Small intestine (tissue), 7 donors: ENCODE results near the gene DTD1. TPM values are rescaled to one million over a fixed set of nuclear protein-coding genes. Genes with fewer than 3 reads are reported as not detected.
A peak's percentile ranks its signal among the peaks of the same experiment; 100 is the strongest.

Experiments used
- DNase-seq, 2 donors: peaks; one replicate each; pipeline versions ENCODE4 v3.0.0 to v3.0.0-alpha.2; 2013
- FAIRE-seq: peaks from 2 replicates; lab custom pipeline; 2012; peaks lifted over from hg19 to GRCh38; lab: Jason Lieb, UNC
- H3K27ac ChIP-seq, 3 donors: one replicate each; pipeline ENCODE4 v1.5.1; 2013; ENCODE audit warnings: low read length in 2 of 3, mild to moderate bottlenecking in 2 of 3, control low read depth in 1 of 3, inconsistent platforms in 1 of 3, low read depth in 1 of 3, moderate library complexity in 1 of 3
- H3K27me3 ChIP-seq, 3 donors: one replicate each; pipeline ENCODE4 v1.6.1; 2013; ENCODE audit warnings: low read length in 3 of 3, inconsistent platforms in 1 of 3; ENCODE audit not compliant: control insufficient read depth in 3 of 3, insufficient read depth in 3 of 3
- H3K36me3 ChIP-seq, 3 donors: one replicate each; pipeline ENCODE4 v1.6.1; 2013; ENCODE audit warnings: low read length in 3 of 3, inconsistent platforms in 1 of 3, low read depth in 1 of 3, mild to moderate bottlenecking in 1 of 3, moderate library complexity in 1 of 3; ENCODE audit not compliant: control insufficient read depth in 3 of 3, insufficient read depth in 2 of 3
- H3K4me1 ChIP-seq, 3 donors: one replicate each; pipeline ENCODE4 v1.6.1; 2013; ENCODE audit warnings: low read length in 2 of 3, inconsistent platforms in 1 of 3, low read depth in 1 of 3, mild to moderate bottlenecking in 1 of 3, moderate library complexity in 1 of 3; ENCODE audit not compliant: control insufficient read depth in 3 of 3, insufficient read depth in 2 of 3
- H3K4me3 ChIP-seq, 3 donors: one replicate each; pipeline ENCODE4 v1.5.1; 2013; ENCODE audit warnings: low read length in 3 of 3, control low read depth in 1 of 3, inconsistent platforms in 1 of 3, low read depth in 1 of 3, mild to moderate bottlenecking in 1 of 3, moderate library complexity in 1 of 3
- H3K9me3 ChIP-seq, 2 donors: one replicate each; pipeline ENCODE4 v1.6.1; 2013; ENCODE audit warnings: low read depth in 1 of 2, low read length in 1 of 2; ENCODE audit not compliant: control insufficient read depth in 2 of 2, insufficient read depth in 1 of 2
- WGBS, 3 donors: extraction: QIAGEN DNeasy Blood & Tissue Kit; methylation state at CpG; one replicate each; pipeline ENCODE4 v1.1.7; 2013; 5-methylcytosine and 5-hydroxymethylcytosine counted together
- polyA plus RNA-seq, 4 donors: library from polyadenylated mRNA; stranded (reverse) in 3 of 4; unstranded in 1 of 4; fragments of 200-250 nt in 3 of 4; fragments of 120-200 nt in 1 of 4; gene quantifications; one replicate each; pipeline versions ENCODE4 v1.2.1 to v1.2.3, GENCODE V29; 2013
- donor health status: healthy with polysubstance abuse.
- donor health status: control.
- donor health status: control.
- donor health status: Bipolar disorder and iron deficiency.
- donor health status: healthy.

DTD1 gene
- polyA plus RNA-seq, 4 donors: 9.6 to 25.8 (median 16.1) TPM

GRCh38 chr20:18588574-18588933, 700 bp downstream of the DTD1 start:
- no peak for FAIRE-seq
- H3K27me3 ChIP-seq: peaks cover 0 to 3% (median 0%) of the 10 kb centered on the region in 3 donors
- WGBS, 3 donors: 10 to 20% (median 19%) methylated on average over 18 of the region's 18 CpGs
- H3K27ac ChIP-seq: peak overlapping the region in 1 of 3 donors; percentile 82
- peak overlapping the region in 2 of 3 donors; percentile 52 to 76 for H3K4me3 ChIP-seq
- no peaks in the 10 kb centered on the region for H3K9me3 ChIP-seq
- DNase-seq: no peak
- peaks cover 0 to 6% (median 6%) of the 10 kb centered on the region in 3 donors for H3K4me1 ChIP-seq
- H3K36me3 ChIP-seq: no peaks in the 10 kb centered on the region

- 87 to 92% (median 90%) methylated on average over 8 of the region's 8 CpGs for WGBS, 3 donors
- H3K4me1 ChIP-seq: peaks cover 0 to 6% (median 6%) of the 10 kb centered on the region in 3 donors
- H3K27ac ChIP-seq: no peak overlapping the region
- FAIRE-seq: no peak
- H3K9me3 ChIP-seq: no peaks in the 10 kb centered on the region
- H3K27me3 ChIP-seq: peaks cover 0 to 3% (median 0%) of the 10 kb centered on the region in 3 donors
- H3K36me3 ChIP-seq: no peaks in the 10 kb centered on the region
- DNase-seq: no peak
- no peak overlapping the region for H3K4me3 ChIP-seq
Measured at GRCh38 chr20:18589941-18590674, 2.3 kb downstream of the DTD1 start.

GRCh38 chr20:18596270-18596669, 8.4 kb downstream of the DTD1 start:
- Histone ChIP-seq H3K36me3 (peaks cover 0 to 3% (median 2%) of the 10 kb centered on the region in 3 donors), H3K27ac (no peak overlapping the region), H3K4me3 (no peak overlapping the region), H3K9me3 (peaks cover 0 to 4% of the 10 kb centered on the region in 2 donors), H3K4me1 (no peaks in the 10 kb centered on the region), H3K27me3 (no peaks in the 10 kb centered on the region)
- no peak for DNase-seq
- no peak for FAIRE-seq

- FAIRE-seq: no peak
- H3K36me3 ChIP-seq: no peaks in the 10 kb centered on the region
- H3K4me3 ChIP-seq: no peak overlapping the region
Measured at GRCh38 chr20:18609741-18610140, 21.9 kb downstream of the DTD1 start.

GRCh38 chr20:18611492-18611891, 23.6 kb downstream of the DTD1 start:
- H3K4me3 ChIP-seq: no peak overlapping the region
- DNase-seq (no peak), FAIRE-seq (no peak)
- H3K27me3 ChIP-seq: no peaks in the 10 kb centered on the region
- no peak overlapping the region for H3K27ac ChIP-seq
- no peaks in the 10 kb centered on the region for H3K9me3 ChIP-seq
- WGBS, 3 donors: 87 to 96% (median 91%) methylated on average over 8 of the region's 8 CpGs
- H3K36me3 ChIP-seq: no peaks in the 10 kb centered on the region
- peaks cover 0 to 3% (median 0%) of the 10 kb centered on the region in 3 donors for H3K4me1 ChIP-seq

More at GRCh38 chr20:18609741-18610140, 21.9 kb downstream of the DTD1 start:
- DNase-seq: no peak
- Histone ChIP-seq H3K27ac (no peak overlapping the region), H3K4me1 (no peaks in the 10 kb centered on the region), H3K9me3 (no peaks in the 10 kb centered on the region), H3K27me3 (no peaks in the 10 kb centered on the region)

GRCh38 chr20:18613553-18613952, 25.7 kb downstream of the DTD1 start:
- no peaks in the 10 kb centered on the region for H3K27me3 ChIP-seq
- H3K27ac ChIP-seq: no peak overlapping the region
- H3K9me3 ChIP-seq: no peaks in the 10 kb centered on the region
- FAIRE-seq: no peak
- H3K36me3 ChIP-seq: no peaks in the 10 kb centered on the region
- peaks cover 0 to 3% (median 0%) of the 10 kb centered on the region in 3 donors for H3K4me1 ChIP-seq
- H3K4me3 ChIP-seq: no peak overlapping the region
- 79 to 84% (median 83%) methylated on average over 2 of the region's 2 CpGs for whole genome bisulfite sequencing, 3 donors
- DNase-seq: no peak

- Histone ChIP-seq H3K36me3 (no peaks in the 10 kb centered on the region), H3K4me1 (peaks cover 0 to 3% (median 0%) of the 10 kb centered on the region in 3 donors), H3K4me3 (no peak overlapping the region), H3K27me3 (no peaks in the 10 kb centered on the region), H3K9me3 (no peaks in the 10 kb centered on the region), H3K27ac (no peak overlapping the region)
- FAIRE-seq (no peak), DNase-seq (no peak)
- WGBS, 3 donors: 95 to 99% (median 96%) methylated on average over 5 of the region's 5 CpGs
Measured at GRCh38 chr20:18614244-18614643, 26.4 kb downstream of the DTD1 start.

GRCh38 chr20:18615020-18615650, 27.3 kb downstream of the DTD1 start:
- Histone ChIP-seq H3K36me3 (no peaks in the 10 kb centered on the region), H3K27ac (no peak overlapping the region), H3K4me3 (no peak overlapping the region), H3K9me3 (no peaks in the 10 kb centered on the region), H3K27me3 (no peaks in the 10 kb centered on the region), H3K4me1 (peaks cover 0 to 3% (median 0%) of the 10 kb centered on the region in 3 donors)
- DNase-seq: no peak
- no peak for FAIRE-seq
- WGBS, 3 donors: 67 to 72% (median 68%) methylated on average over 5 of the region's 5 CpGs
